ENCODE data around the gene RC3H2. TPM values are rescaled to one million over a fixed set of nuclear protein-coding genes. Genes with fewer than 3 reads are reported as not detected.

The RC3H2 gene
- total RNA-seq, 2 experiments from 2014 or later = 45.0 to 73.7 TPM

GRCh38 chr9:122951056-122951455 lies 45.9 kb upstream of the RC3H2 start:
- peaks cover 9% of the 10 kb centered on the region; the same call in 1 of the 2 replicates for H4K20me1 ChIP-seq (ENCODE audit: insufficient read depth, low read length)
- intact Hi-C loops (cut with micrococcal nuclease; ENCODE audit: unreplicated experiment) = no loop called here
- H3K4me1 ChIP-seq (ENCODE audit: insufficient read depth, low read length, poor library complexity, severe bottlenecking) = no peaks in the 10 kb centered on the region
- ChIA-PET CTCF (ENCODE audit: unreplicated experiment) (no interaction called here), POLR2A (interaction anchor here (0.6 kb wide), 1 partner anchor 31 kb away, joined by 3 read pairs; no protein-coding TSS in a partner anchor)
- H3K36me3 ChIP-seq (ENCODE audit: insufficient read depth, low read length) = peaks cover 24% of the 10 kb centered on the region
- H3K9me2 ChIP-seq (ENCODE audit: insufficient read depth, low read length) = no peaks in the 10 kb centered on the region
- TF ChIP-seq EZH2phosphoT487 (IDR thresholded peaks at IDR 0.05; ENCODE audit: borderline replicate concordance, low read depth, low read length) = no peak
- TF ChIP-seq CTCF (conservative IDR thresholded peaks at IDR 0.05; ENCODE audit: low read length) = no peak
- DNase-seq (ENCODE audit: low spot score) = no peak
- H3K27ac ChIP-seq (ENCODE audit: low read depth, low read length, poor library complexity, severe bottlenecking) = no peak overlapping the region
- peaks cover 94% of the 10 kb centered on the region for H3K79me2 ChIP-seq (ENCODE audit: insufficient read depth, low read depth, low read length)
- H3K9me3 ChIP-seq (ENCODE audit: low read length) = no peaks in the 10 kb centered on the region
- no peak overlapping the region for H3K4me3 ChIP-seq (ENCODE audit: low read depth, low read length, poor library complexity, severe bottlenecking)
- BruUV-seq (replicated peaks) = no TSS peak
- no peak overlapping the region for H2AFZ ChIP-seq (ENCODE audit: low read length)
- no peak overlapping the region for H3K4me2 ChIP-seq (ENCODE audit: low read length)

GRCh38 chr9:122950263-122950662 lies 45.1 kb upstream of the RC3H2 start:
- Histone ChIP-seq H2AFZ (ENCODE audit: low read length) (no peak overlapping the region), H3K27ac (ENCODE audit: low read depth, low read length, poor library complexity, severe bottlenecking) (no peak overlapping the region), H3K9me2 (ENCODE audit: insufficient read depth, low read length) (no peaks in the 10 kb centered on the region), H3K4me3 (ENCODE audit: low read depth, low read length, poor library complexity, severe bottlenecking) (no peak overlapping the region), H3K4me1 (ENCODE audit: insufficient read depth, low read length, poor library complexity, severe bottlenecking) (peaks cover 4% of the 10 kb centered on the region), H3K9me3 (ENCODE audit: low read length) (no peaks in the 10 kb centered on the region), H4K20me1 (ENCODE audit: insufficient read depth, low read length) (peaks cover 17% of the 10 kb centered on the region; the same call in 1 of the 2 replicates), H3K36me3 (ENCODE audit: insufficient read depth, low read length) (peaks cover 28% of the 10 kb centered on the region), H3K79me2 (ENCODE audit: insufficient read depth, low read depth, low read length) (peaks cover 94% of the 10 kb centered on the region), H3K4me2 (ENCODE audit: low read length) (no peak overlapping the region)
- TF ChIP-seq EZH2phosphoT487 (IDR thresholded peaks at IDR 0.05; ENCODE audit: borderline replicate concordance, low read depth, low read length) (no peak), CTCF (conservative IDR thresholded peaks at IDR 0.05; ENCODE audit: low read length) (no peak)
- intact Hi-C loops (cut with micrococcal nuclease; ENCODE audit: unreplicated experiment) = no loop called here
- BruUV-seq (replicated peaks) = no TSS peak
- CTCF ChIA-PET (ENCODE audit: unreplicated experiment) = no interaction called here
- DNase-seq (ENCODE audit: low spot score) = no peak
- POLR2A ChIA-PET = no interaction called here

- DNase-seq (ENCODE audit: low spot score) = no peak
- Histone ChIP-seq H3K4me1 (ENCODE audit: insufficient read depth, low read length, poor library complexity, severe bottlenecking) (peaks cover 6% of the 10 kb centered on the region), H3K9me3 (ENCODE audit: low read length) (no peaks in the 10 kb centered on the region), H3K36me3 (ENCODE audit: insufficient read depth, low read length) (peaks cover 32% of the 10 kb centered on the region), H3K9me2 (ENCODE audit: insufficient read depth, low read length) (no peaks in the 10 kb centered on the region), H4K20me1 (ENCODE audit: insufficient read depth, low read length) (peaks cover 18% of the 10 kb centered on the region; the same call in 1 of the 2 replicates), H3K4me2 (ENCODE audit: low read length) (no peak overlapping the region), H3K4me3 (ENCODE audit: low read depth, low read length, poor library complexity, severe bottlenecking) (no peak overlapping the region), H3K79me2 (ENCODE audit: insufficient read depth, low read depth, low read length) (peaks cover 94% of the 10 kb centered on the region), H2AFZ (ENCODE audit: low read length) (no peak overlapping the region), H3K27ac (ENCODE audit: low read depth, low read length, poor library complexity, severe bottlenecking) (no peak overlapping the region)
- ChIA-PET CTCF (ENCODE audit: unreplicated experiment) (no interaction called here), POLR2A (no interaction called here)
- intact Hi-C loops (cut with micrococcal nuclease; ENCODE audit: unreplicated experiment) = no loop called here
- TF ChIP-seq CTCF (conservative IDR thresholded peaks at IDR 0.05; ENCODE audit: low read length) (no peak), EZH2phosphoT487 (IDR thresholded peaks at IDR 0.05; ENCODE audit: borderline replicate concordance, low read depth, low read length) (no peak)
- no TSS peak for BruUV-seq (replicated peaks)
These were observed 44.5 kb upstream of the RC3H2 start for GRCh38 chr9:122949696-122950095.

All from OCI-LY7 (cell line).